MM.1S (cell line): ENCODE measurements around the gene EYA2.

Experiments
- DNase-seq: peaks from one replicate; pipeline ENCODE4 v3.0.0-alpha.2; 2015
- H2AFZ ChIP-seq: fragments of 300-600 bp; sonication (generic); 2 replicates; pipeline ENCODE4 v1.6.0; 2016; ENCODE audit warnings: antibody characterized with exemption, low read length
- H3F3A ChIP-seq: fragments of 300-600 bp; sonication (generic); 2 replicates; pipeline ENCODE4 v1.6.1; 2016; ENCODE audit warnings: mild to moderate bottlenecking, antibody characterized with exemption, low read length, moderate library complexity, mixed read lengths; ENCODE audit not compliant: insufficient read depth
- H3K27ac ChIP-seq: fragments of 300-600 bp; sonication (generic); 2 replicates; pipeline ENCODE4 v1.5.1; 2016; ENCODE audit warnings: mild to moderate bottlenecking, low read length
- H3K27me3 ChIP-seq: fragments of 300-600 bp; sonication (generic); replicated peaks from 2 replicates; pipeline ENCODE4 v1.6.0; 2016; ENCODE audit warnings: low read length; ENCODE audit not compliant: insufficient read depth
- H3K36me3 ChIP-seq: fragments of 300-600 bp; sonication (generic); replicated peaks from 2 replicates; pipeline ENCODE4 v1.6.1; 2016; ENCODE audit warnings: mild to moderate bottlenecking, low read length, mixed read lengths; ENCODE audit not compliant: insufficient read depth
- H3K4me1 ChIP-seq: fragments of 300-600 bp; sonication (generic); 2 replicates; pipeline ENCODE4 v1.6.1; 2016; ENCODE audit warnings: low read length, mixed read lengths
- H3K4me2 ChIP-seq: fragments of 300-600 bp; sonication (generic); 2 replicates; pipeline ENCODE4 v1.6.0; 2016; ENCODE audit warnings: low read depth, low read length
- H3K4me3 ChIP-seq: fragments of 300-600 bp; sonication (generic); 2 replicates; pipeline ENCODE4 v1.5.1; 2016; ENCODE audit warnings: low read length, mixed read lengths
- H3K79me2 ChIP-seq: fragments of 300-600 bp; sonication (generic); 2 replicates; pipeline ENCODE4 v1.6.1; 2016; ENCODE audit warnings: mixed run types, low read length, mixed read lengths
- H3K9ac ChIP-seq: fragments of 300-600 bp; sonication (generic); 2 replicates; pipeline ENCODE4 v1.6.1; 2016; ENCODE audit warnings: low read length, mixed read lengths
- H3K9me2 ChIP-seq: fragments of 300-600 bp; sonication (generic); replicated peaks from 2 replicates; pipeline ENCODE4 v1.6.1; 2016; ENCODE audit warnings: mild to moderate bottlenecking, low read length, mixed read lengths; ENCODE audit not compliant: insufficient read depth
- H3K9me3 ChIP-seq: fragments of 300-600 bp; sonication (generic); replicated peaks from 2 replicates; pipeline ENCODE4 v1.6.1; 2016; ENCODE audit warnings: mild to moderate bottlenecking, low read length, mixed read lengths; ENCODE audit not compliant: insufficient read depth
- H4K20me1 ChIP-seq: fragments of 300-600 bp; sonication (generic); 2 replicates; pipeline ENCODE4 v1.6.1; 2016; ENCODE audit warnings: mild to moderate bottlenecking, low read length, moderate library complexity, mixed read lengths; ENCODE audit not compliant: insufficient read depth
- CTCF ChIP-seq: fragments of 300-600 bp; sonication (generic); IDR thresholded peaks from 2 replicates; pipeline ENCODE4 v1.5.1; 2016; ENCODE audit warnings: antibody characterized with exemption, low read length, mixed read lengths
- EZH2 ChIP-seq: fragments of 300-600 bp; sonication (generic); optimal IDR thresholded peaks from 2 replicates; pipeline ENCODE3; 2017; ENCODE audit warnings: low read depth, mild to moderate bottlenecking, antibody characterized with exemption, low read length, mixed read lengths
- EZH2phosphoT487 ChIP-seq: fragments of 300-600 bp; sonication (generic); IDR thresholded peaks from 2 replicates; pipeline ENCODE4 v1.6.1; 2018; ENCODE audit warnings: antibody characterized with exemption, low read length

Gene EYA2

GRCh38 chr20:46894579-46894958 lies at the start of gene EYA2:
Gene EYA2, plus strand, starts transcription at chr20:46894843. Its CDS starts 95,168 bp downstream, at chr20:46990011.
- no peak for TF ChIP-seq EZH2phosphoT487
- no peak for TF ChIP-seq CTCF
- Histone ChIP-seq H3K9me3 (no peaks in the 10 kb centered on the region), H3K36me3 (no peaks in the 10 kb centered on the region), H3K4me3 (no peak within 1 kb of the TSS), H4K20me1 (no peaks in the 10 kb centered on the region), H2AFZ (no peak within 1 kb of the TSS), H3K9ac (no peak within 1 kb of the TSS), H3K27ac (no peak within 1 kb of the TSS), H3K4me1 (no peaks in the 10 kb centered on the region), H3K4me2 (no peak within 1 kb of the TSS), H3K9me2 (no peaks in the 10 kb centered on the region), H3F3A (no peaks in the 10 kb centered on the region), H3K79me2 (no peaks in the 10 kb centered on the region), H3K27me3 (peaks cover 15% of the 10 kb centered on the region; the same call in 1 of the 2 replicates)
- DNase-seq: no peak

GRCh38 chr20:46844965-46845364 lies 49.7 kb upstream of the EYA2 start:
- Histone ChIP-seq H4K20me1 (no peaks in the 10 kb centered on the region), H3K27me3 (no peaks in the 10 kb centered on the region), H2AFZ (no peak overlapping the region), H3K4me1 (no peaks in the 10 kb centered on the region), H3K9me2 (no peaks in the 10 kb centered on the region), H3K27ac (no peak overlapping the region), H3K4me2 (no peak overlapping the region), H3K79me2 (no peaks in the 10 kb centered on the region), H3K9me3 (no peaks in the 10 kb centered on the region), H3K4me3 (no peak overlapping the region), H3F3A (no peaks in the 10 kb centered on the region), H3K9ac (no peak overlapping the region), H3K36me3 (no peaks in the 10 kb centered on the region)
- TF ChIP-seq EZH2: no peak
- no peak for TF ChIP-seq EZH2phosphoT487
- no peak for TF ChIP-seq CTCF
- no peak for DNase-seq

- Histone ChIP-seq H3K4me2 (no peak overlapping the region), H3K27me3 (no peaks in the 10 kb centered on the region), H3K9me2 (no peaks in the 10 kb centered on the region), H3K4me1 (no peaks in the 10 kb centered on the region), H3F3A (no peaks in the 10 kb centered on the region), H3K9me3 (no peaks in the 10 kb centered on the region), H2AFZ (no peak overlapping the region), H4K20me1 (no peaks in the 10 kb centered on the region), H3K27ac (no peak overlapping the region), H3K36me3 (no peaks in the 10 kb centered on the region), H3K79me2 (no peaks in the 10 kb centered on the region), H3K4me3 (no peak overlapping the region), H3K9ac (no peak overlapping the region)
- DNase-seq: no peak
- TF ChIP-seq EZH2phosphoT487: no peak
- no peak for TF ChIP-seq CTCF
- TF ChIP-seq EZH2: no peak
Measured at GRCh38 chr20:46849269-46849668, 45.4 kb upstream of the EYA2 start.
